ENCODE measurements around the gene TIAM1. TPM values are rescaled to one million over a fixed set of nuclear protein-coding genes. Genes with fewer than 3 reads are reported as not detected.

Gene TIAM1
- total and polyA plus RNA-seq, 2 of the 8 experiments (the other 6 are each of a cell fraction or from before 2014, with no cell fraction given): 10.1 to 30.7 TPM

DNA sequence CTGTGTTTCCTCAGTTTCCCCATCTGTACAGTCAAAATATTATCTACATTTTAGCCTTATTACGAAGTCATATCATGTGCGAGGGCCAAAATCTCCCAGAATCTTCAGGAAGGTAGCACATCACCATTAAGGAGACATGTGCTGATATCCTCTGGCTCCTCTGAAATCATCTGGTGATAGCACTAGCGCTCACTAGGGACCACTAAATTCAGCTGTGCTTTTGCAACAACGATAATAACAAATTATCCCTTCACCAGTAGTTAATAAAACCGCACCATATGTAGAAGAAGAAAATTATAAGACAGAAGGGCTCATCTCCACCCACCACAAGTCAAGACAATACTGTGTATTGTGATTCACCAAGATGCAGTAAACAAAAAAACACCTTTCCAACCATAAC is 53.3 kb downstream of the TIAM1 start:
- Histone ChIP-seq H2BK15ac (ENCODE audit: low read length) (no peak overlapping the region), H3K27me3 (replicated peaks in 1 of 4; ENCODE audit: control insufficient read depth in 3 of 4, extremely low read depth in 1 of 4, insufficient read depth in 3 of 4, low read length in 3 of 4) (no peaks in the 10 kb centered on the region), H3K4me3 (ENCODE audit: extremely low read depth in 1 of 4, insufficient read depth in 2 of 4, low read depth in 3 of 4, low read length in 4 of 4) (no peak overlapping the region), H4K8ac (ENCODE audit: extremely low read depth, insufficient read depth, low read length) (no peak overlapping the region), H3K56ac (replicated peaks; ENCODE audit: insufficient read length, low read depth, low read length) (no peak overlapping the region), H2AK5ac (ENCODE audit: low read depth, low read length) (no peak overlapping the region), H3K79me2 (ENCODE audit: control insufficient read depth in 1 of 2, insufficient read depth in 2 of 2, low read length in 2 of 2) (no peaks in the 10 kb centered on the region; a peak in 1 of 4 replicates), H2BK5ac (ENCODE audit: low read depth, low read length) (no peak overlapping the region), H3K23ac (ENCODE audit: insufficient read length) (no peak overlapping the region), H3K9me3 (ENCODE audit: insufficient read depth in 2 of 2, low read depth in 1 of 2, low read length in 1 of 2) (0 out of 4 replicates have a peak, but pooled peaks cover 0 to 3% of the 10 kb centered on the region in 2 experiments), H2BK20ac (ENCODE audit: low read length) (no peak overlapping the region), H3K79me1 (ENCODE audit: low read depth, low read length) (no peaks in the 10 kb centered on the region; the same call in 1 of the 2 replicates), H2AFZ (ENCODE audit: low read length) (no peak overlapping the region), H4K5ac (ENCODE audit: insufficient read length, low read depth, low read length) (no peak overlapping the region), H3K4me2 (ENCODE audit: insufficient read depth in 1 of 2, low read depth in 2 of 2, low read length in 2 of 2) (no peak overlapping the region), H3K18ac (ENCODE audit: extremely low read depth, low read length) (no peak overlapping the region), H3K36me3 (ENCODE audit: control insufficient read depth in 2 of 4, insufficient read depth in 4 of 4, low read length in 3 of 4) (no peaks in the 10 kb centered on the region; a peak in 1 of 8 replicates), H2BK120ac (replicated peaks; ENCODE audit: low read depth, low read length) (no peak overlapping the region), H3K14ac (ENCODE audit: insufficient read length) (no peak overlapping the region), H2BK12ac (ENCODE audit: low read depth, low read length) (no peak overlapping the region), H3K4me1 (replicated peaks in 1 of 4; ENCODE audit: control insufficient read depth in 3 of 4, insufficient read depth in 4 of 4, low read length in 3 of 4) (peaks cover 0 to 5% (median 3%) of the 10 kb centered on the region in 4 experiments; a peak in 4 of 7 replicates), H3K23me2 (ENCODE audit: low read depth, low read length) (no peaks in the 10 kb centered on the region), H3K27ac (ENCODE audit: low read depth, low read length) (no peak overlapping the region), H4K91ac (replicated peaks; ENCODE audit: insufficient read length, low read length) (no peak overlapping the region), H4K20me1 (replicated peaks in 1 of 2; ENCODE audit: control insufficient read depth in 1 of 2, insufficient read depth in 2 of 2, low read length in 2 of 2) (no peaks in the 10 kb centered on the region), H3K9ac (replicated peaks in 1 of 4; ENCODE audit: extremely low read depth in 1 of 4, low read depth in 3 of 4, low read length in 3 of 4) (no peak overlapping the region), H3K4ac (replicated peaks; ENCODE audit: insufficient read length, low read depth, low read length) (no peak overlapping the region)
- ChIA-PET CTCF (ENCODE audit: partially characterized antibody) (interaction anchor here (0.6 kb wide), 1 partner anchor 968 kb away, joined by 7 read pairs; no protein-coding TSS in a partner anchor), POLR2A (ENCODE audit: partially characterized antibody) (no interaction called here)
- 93% methylated on average over 5 of the region's 5 CpGs; no CpG with 5 or more reads in 1 of the 2 experiments for WGBS, 2 experiments (ENCODE audit: extremely low coverage in 1 of 2, insufficient coverage in 1 of 2, insufficient read length in 1 of 2, insufficient replicate concordance in 2 of 2, low coverage in 1 of 2, low lambda C conversion rate in 2 of 2, missing lambda C conversion rate in 1 of 2)
- DNase-seq (ENCODE audit: low read depth in 1 of 2, low spot score in 2 of 2): no peak
- no peak for FAIRE-seq
- TF ChIP-seq KDM1A (IDR thresholded peaks at IDR 0.05; ENCODE audit: borderline replicate concordance, low read length) (no peak), KDM5A (IDR thresholded peaks at IDR 0.05; ENCODE audit: low read length) (no peak)
- TF ChIP-seq, protein P1, sequence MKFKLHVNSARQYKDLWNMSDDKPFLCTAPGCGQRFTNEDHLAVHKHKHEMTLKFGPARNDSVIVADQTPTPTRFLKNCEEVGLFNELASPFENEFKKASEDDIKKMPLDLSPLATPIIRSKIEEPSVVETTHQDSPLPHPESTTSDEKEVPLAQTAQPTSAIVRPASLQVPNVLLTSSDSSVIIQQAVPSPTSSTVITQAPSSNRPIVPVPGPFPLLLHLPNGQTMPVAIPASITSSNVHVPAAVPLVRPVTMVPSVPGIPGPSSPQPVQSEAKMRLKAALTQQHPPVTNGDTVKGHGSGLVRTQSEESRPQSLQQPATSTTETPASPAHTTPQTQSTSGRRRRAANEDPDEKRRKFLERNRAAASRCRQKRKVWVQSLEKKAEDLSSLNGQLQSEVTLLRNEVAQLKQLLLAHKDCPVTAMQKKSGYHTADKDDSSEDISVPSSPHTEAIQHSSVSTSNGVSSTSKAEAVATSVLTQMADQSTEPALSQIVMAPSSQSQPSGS (IDR thresholded peaks at IDR 0.05; ENCODE audit: low read length): no peak
